Lung (tissue), 12 donors: ENCODE results near the gene NCAM1. TPM values are rescaled to one million over a fixed set of nuclear protein-coding genes. Genes with fewer than 3 reads are reported as not detected.

Source experiments
- ATAC-seq: fragments of 200-7000 bp; cut with Tn5 transposase; one replicate; pipeline ENCODE4 v1.9.1; 2020; ENCODE audit warnings: moderate number of reproducible peaks; ENCODE audit not compliant: insufficient read depth, low FRiP score
- DNase-seq, 3 donors: peaks; one replicate each; pipeline ENCODE4 v3.0.0-alpha.2; 2013 to 2017
- H3K27ac ChIP-seq, 2 donors: one replicate each; pipeline ENCODE4 v1.5.1; 2013; ENCODE audit warnings: mild to moderate bottlenecking in 2 of 2, moderate library complexity in 2 of 2, control low read depth in 1 of 2, inconsistent platforms in 1 of 2, low read depth in 1 of 2, low read length in 1 of 2
- H3K27me3 ChIP-seq, 3 donors: one replicate each; pipeline ENCODE4 v1.5.1; 2013; ENCODE audit warnings: low read length in 2 of 3; ENCODE audit not compliant: control insufficient read depth in 3 of 3, insufficient read depth in 3 of 3
- H3K36me3 ChIP-seq, 4 donors: one replicate each; pipeline ENCODE4 v1.5.1; 2013; ENCODE audit warnings: low read length in 4 of 4, mild to moderate bottlenecking in 1 of 4, moderate library complexity in 1 of 4; ENCODE audit not compliant: control insufficient read depth in 4 of 4, insufficient read depth in 4 of 4
- H3K4me1 ChIP-seq, 5 donors: one replicate each; pipeline ENCODE4 v1.5.1; 2013; ENCODE audit warnings: low read length in 5 of 5, mild to moderate bottlenecking in 2 of 5, moderate library complexity in 1 of 5; ENCODE audit not compliant: control insufficient read depth in 5 of 5, insufficient read depth in 5 of 5
- H3K4me3 ChIP-seq: one replicate; pipeline ENCODE4 v1.5.1; 2013; ENCODE audit warnings: mild to moderate bottlenecking, control low read depth, moderate library complexity
- H3K9ac ChIP-seq, 2 donors: one replicate each; pipeline ENCODE4 v1.5.1; 2013; ENCODE audit warnings: low read length in 2 of 2, control low read depth in 1 of 2; ENCODE audit not compliant: insufficient read depth in 1 of 2
- H3K9me3 ChIP-seq, 4 donors: one replicate each; pipeline ENCODE4 v1.5.1; 2013; ENCODE audit warnings: low read length in 3 of 4, mild to moderate bottlenecking in 1 of 4, moderate library complexity in 1 of 4; ENCODE audit not compliant: control insufficient read depth in 4 of 4, insufficient read depth in 3 of 4
- CTCF ChIP-seq: IDR thresholded peaks from 2 replicates; pipeline ENCODE4 v1.5.1; 2012; ENCODE audit warnings: mild to moderate bottlenecking; ENCODE audit errors: control extremely low read depth, extremely low read depth
- WGBS, 2 donors: extraction: QIAGEN DNeasy Blood & Tissue Kit; methylation state at CpG; one replicate each; pipeline ENCODE4 v1.1.7; 2013; 5-methylcytosine and 5-hydroxymethylcytosine counted together
- polyA plus RNA-seq, 2 donors: library from polyadenylated mRNA; stranded (reverse); fragments of 200-250 nt; gene quantifications; one replicate each; pipeline ENCODE4 v1.2.1, GENCODE V29; 2013
- total RNA-seq, 2 donors: library from RNA; depleted of rRNA in 1 of 2; stranded (reverse); fragments of >200 nt in 1 of 2; gene quantifications; one replicate each; pipeline ENCODE4 v1.2.1, GENCODE V29; 2014 to 2021
- donor health status: control.
- donor health status: control.
- donor health status: Bipolar disorder and iron deficiency.
- donor health status: healthy.
- donor health status: DM: yes; HTN: yes; CAD: no.

NCAM1 gene
- total and polyA plus RNA-seq, 4 donors, result 0.28 to 36.5 (median 2.4) TPM

GRCh38 chr11:113105592-113105991, 144.4 kb downstream of the NCAM1 start:
- Histone ChIP-seq H3K36me3 (no peaks in the 10 kb centered on the region), H3K27me3 (no peaks in the 10 kb centered on the region), H3K4me3 (no peak overlapping the region), H3K9me3 (no peaks in the 10 kb centered on the region), H3K9ac (no peak overlapping the region), H3K4me1 (peaks cover 0 to 18% (median 0%) of the 10 kb centered on the region in 5 donors), H3K27ac (no peak overlapping the region)
- no peak for TF ChIP-seq CTCF
- DNase-seq (no peak), ATAC-seq (no peak)
- WGBS, 2 donors, result 84 to 91% methylated on average over 2 of the region's 2 CpGs

GRCh38 chr11:113106507-113106906, 145.3 kb downstream of the NCAM1 start:
- 50 to 70% methylated on average over 2 of the region's 2 CpGs for WGBS, 2 donors
- Histone ChIP-seq H3K4me1 (peaks cover 0 to 18% (median 0%) of the 10 kb centered on the region in 5 donors), H3K27ac (peak overlapping the region in 1 of 2 donors; percentile 45), H3K27me3 (no peaks in the 10 kb centered on the region), H3K9me3 (no peaks in the 10 kb centered on the region), H3K9ac (no peak overlapping the region), H3K36me3 (no peaks in the 10 kb centered on the region), H3K4me3 (no peak overlapping the region)
- TF ChIP-seq CTCF, result no peak
- DNase-seq (no peak), ATAC-seq (no peak)

GRCh38 chr11:113110046-113110445, 148.8 kb downstream of the NCAM1 start:
- 68 to 84% methylated on average over 1 of the region's 1 CpG for WGBS, 2 donors
- DNase-seq, result no peak
- TF ChIP-seq CTCF, result no peak
- Histone ChIP-seq H3K4me3 (no peak overlapping the region), H3K9me3 (no peaks in the 10 kb centered on the region), H3K36me3 (no peaks in the 10 kb centered on the region), H3K27me3 (no peaks in the 10 kb centered on the region), H3K9ac (no peak overlapping the region), H3K4me1 (peaks cover 0 to 20% (median 0%) of the 10 kb centered on the region in 5 donors), H3K27ac (no peak overlapping the region)
- ATAC-seq, result no peak

- no peaks in the 10 kb centered on the region for H3K36me3 ChIP-seq
- no peaks in the 10 kb centered on the region for H3K9me3 ChIP-seq
- 76 to 80% methylated on average over 2 of the region's 2 CpGs for WGBS, 2 donors
- no peak overlapping the region for H3K4me3 ChIP-seq
- TF ChIP-seq CTCF, result no peak
- peaks cover 0 to 20% (median 0%) of the 10 kb centered on the region in 5 donors for H3K4me1 ChIP-seq
- H3K9ac ChIP-seq, result no peak overlapping the region
- no peaks in the 10 kb centered on the region for H3K27me3 ChIP-seq
- H3K27ac ChIP-seq, result no peak overlapping the region
- ATAC-seq, result no peak
- DNase-seq, result no peak
Observed at GRCh38 chr11:113111156-113111555, 149.9 kb downstream of the NCAM1 start.
